Epidermal melanocyte (primary cell): ENCODE data around the gene NRARP.

Experiments used
- DNase-seq: peaks from one replicate; pipeline ENCODE4 v3.0.0; 2011; ENCODE audit warnings: low spot score; ENCODE audit not compliant: insufficient read length

NRARP gene

DNA sequence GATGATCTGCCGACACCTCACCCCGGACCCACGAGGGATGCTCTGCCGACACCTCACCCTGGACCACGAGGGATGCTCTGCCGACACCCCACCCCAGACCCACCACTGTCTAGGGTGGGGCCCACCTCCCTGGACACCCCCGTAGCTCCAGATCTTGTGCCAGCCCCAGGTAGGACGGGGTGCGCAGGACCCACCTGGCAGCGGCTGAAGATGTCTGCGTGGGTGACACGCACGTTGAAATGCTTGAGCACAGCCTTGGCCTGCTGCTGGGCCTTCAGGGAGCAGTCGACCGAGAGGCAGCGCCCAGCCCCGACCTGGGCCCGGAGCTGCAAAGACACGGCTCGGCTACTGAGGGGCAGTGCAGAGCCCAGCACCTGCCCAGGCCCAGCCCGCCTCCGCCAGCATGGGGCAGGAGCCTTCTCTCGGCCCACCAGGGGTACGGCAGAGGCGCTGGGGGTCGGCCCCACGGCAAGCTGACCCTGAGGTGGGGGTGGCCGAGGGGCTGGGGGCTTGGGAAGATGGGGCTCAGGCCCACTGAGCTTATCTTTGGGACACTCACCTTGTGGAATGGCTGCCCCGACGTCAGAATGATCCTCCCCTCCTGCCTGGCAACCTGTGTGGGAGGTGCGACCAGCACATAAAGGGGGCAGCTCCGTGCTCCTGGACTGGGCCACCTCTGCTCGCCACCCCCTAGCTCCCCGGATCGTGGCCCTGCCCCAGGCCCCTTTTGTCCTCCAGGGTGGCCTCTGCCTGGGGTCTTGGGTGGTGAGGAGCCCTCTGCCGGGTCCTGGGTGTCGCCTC lies 21.7 kb upstream of the NRARP start:
- no peak for DNase-seq

DNA sequence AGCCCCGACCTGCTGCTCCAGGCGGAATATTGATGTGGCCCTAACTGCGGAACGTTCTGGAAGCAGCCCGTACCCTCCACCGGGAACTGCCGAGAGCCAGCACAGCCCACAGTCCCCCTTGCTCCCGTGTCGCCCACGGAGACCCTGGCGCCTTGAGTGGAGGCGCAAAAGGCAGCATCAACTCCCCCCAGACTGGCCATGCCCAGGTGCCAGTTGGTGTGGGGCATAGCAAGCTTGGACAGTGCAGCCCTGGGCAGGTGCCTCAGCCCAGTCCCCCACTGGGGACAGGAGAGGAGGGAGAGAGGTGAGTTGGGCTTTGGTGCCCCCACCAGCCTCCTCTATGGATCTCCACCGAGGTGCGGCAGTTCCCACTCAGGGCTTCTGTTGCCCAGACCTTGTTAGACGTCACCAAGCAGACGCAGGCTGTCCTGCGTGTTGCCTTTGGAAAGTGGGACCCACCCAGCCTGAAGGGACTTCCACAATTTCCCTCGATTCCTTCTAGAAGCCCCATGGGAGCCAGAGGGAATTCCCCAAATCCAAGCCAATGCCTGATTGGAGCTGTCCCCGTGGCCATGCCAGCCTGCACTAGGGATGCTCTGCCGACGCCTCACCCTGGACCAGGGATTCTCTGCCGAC lies 19.8 kb upstream of the NRARP start:
- DNase-seq, result no peak

DNA sequence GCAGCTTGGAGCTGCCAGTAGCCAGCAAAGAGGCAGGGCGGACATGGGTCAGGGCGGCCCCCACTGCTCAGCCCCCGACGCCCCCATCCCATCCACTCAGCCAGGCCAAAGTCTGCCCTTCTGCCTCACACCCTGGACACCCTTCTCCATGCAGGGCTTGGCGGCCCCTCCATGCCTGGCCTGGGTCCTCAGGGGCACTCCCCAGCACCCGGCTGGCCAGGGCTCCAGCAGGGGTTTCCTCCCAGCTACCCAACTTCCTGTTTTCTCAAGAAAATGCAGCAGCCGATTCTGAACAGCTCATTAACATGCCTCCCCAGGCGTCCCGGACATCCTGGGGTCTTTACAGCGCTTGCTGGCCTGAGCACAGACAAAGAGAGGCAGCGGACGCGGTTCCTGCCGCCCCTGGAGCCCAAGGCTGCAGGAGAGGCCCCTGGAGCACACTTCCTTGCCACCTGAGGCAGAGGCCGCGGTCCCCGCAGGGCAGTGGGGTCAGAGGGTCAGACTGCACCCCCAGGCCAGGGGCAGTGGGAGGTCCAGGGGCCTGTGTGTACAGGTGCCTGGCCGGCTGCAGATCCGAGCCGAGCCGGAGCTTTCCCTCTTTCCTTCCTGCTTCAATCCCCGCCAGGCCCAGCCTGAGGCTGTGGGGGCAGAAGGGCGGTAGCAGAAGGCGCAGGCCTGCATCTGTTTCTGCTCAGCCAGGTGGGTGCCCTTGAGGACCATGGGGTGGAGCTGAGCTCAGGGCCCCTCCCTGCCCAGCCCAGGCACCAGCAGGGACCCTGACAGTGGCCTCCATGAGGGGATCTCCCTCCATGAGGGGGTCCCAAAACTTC lies 18.7 kb upstream of the NRARP start:
- DNase-seq, result no peak

DNA sequence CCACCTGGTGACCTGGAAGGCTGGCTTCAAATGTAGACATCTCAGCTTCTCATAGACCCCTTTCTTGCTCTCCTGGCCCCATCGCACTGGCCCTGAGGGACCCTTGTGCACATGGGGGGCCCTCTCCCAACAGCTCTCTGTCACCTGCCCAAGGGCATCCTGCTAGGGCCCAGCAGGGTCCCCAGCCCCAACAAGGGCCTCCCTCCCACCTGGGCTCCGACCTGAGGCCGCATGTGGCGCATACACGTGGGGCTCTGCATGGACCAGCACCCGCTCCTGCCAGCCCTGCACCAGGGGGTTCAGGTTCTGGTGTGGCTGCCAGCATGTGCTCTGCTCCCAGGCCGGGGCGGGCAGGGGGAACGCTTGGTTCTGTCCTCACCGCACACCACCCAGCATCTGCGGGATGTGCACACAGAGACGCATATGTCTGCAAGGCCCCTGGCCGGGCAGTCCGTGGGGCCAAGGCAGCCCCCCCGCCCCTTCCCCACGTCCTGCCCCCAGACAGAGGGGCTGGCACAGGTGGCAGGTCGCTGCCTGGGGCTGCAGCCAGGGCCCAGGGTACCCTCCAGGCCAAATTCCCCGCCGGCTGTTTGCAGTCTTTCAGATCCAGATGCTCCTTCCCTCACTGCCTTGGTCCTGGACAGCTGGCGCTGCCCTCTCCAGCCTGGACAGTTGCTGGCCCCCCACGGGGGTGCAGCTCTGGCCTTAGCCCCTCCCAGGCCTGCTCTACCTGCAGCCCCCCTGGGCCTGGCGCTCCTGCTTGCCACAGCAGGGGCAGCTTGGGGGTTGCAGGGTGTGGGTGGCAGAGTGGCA lies 17.9 kb upstream of the NRARP start:
- DNase-seq, result peak; percentile 17

DNA sequence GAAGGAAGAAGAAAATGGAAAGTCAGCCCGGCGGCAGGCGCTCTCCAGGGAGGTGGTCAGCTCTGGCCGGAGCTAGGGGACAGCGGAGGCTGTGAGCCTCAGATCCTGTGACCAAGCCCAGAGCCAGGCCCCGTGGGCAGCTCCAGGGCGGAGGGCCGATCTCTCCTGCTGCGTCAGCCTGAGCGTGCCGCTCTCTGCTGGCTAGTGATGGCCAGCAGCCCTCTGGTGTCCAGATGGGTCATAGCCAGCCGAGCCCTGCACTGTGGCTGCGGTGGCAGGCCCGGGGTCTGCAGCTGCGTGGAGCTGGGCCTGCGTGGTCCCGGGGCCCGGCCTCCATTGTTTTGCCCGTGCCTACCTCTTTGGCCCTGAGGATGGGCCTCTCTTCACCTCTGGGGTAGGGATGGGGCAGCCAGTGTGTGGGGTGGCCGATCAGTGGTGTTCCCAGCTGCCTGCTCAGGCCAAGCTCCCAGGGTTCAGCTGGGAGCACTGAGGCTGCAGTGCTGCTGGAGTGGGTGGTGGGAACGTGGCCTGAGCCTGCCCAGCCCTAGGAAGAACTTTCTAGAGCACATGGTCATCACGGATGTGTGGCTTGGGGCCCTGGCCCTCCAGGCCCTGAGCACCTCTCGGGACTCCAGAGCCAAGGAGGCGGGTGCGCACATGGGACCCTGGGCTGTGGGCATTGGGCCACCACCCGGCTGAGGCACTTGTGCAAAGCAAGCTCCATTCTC lies 17.1 kb upstream of the NRARP start:
- DNase-seq, result peak; percentile 66

DNA sequence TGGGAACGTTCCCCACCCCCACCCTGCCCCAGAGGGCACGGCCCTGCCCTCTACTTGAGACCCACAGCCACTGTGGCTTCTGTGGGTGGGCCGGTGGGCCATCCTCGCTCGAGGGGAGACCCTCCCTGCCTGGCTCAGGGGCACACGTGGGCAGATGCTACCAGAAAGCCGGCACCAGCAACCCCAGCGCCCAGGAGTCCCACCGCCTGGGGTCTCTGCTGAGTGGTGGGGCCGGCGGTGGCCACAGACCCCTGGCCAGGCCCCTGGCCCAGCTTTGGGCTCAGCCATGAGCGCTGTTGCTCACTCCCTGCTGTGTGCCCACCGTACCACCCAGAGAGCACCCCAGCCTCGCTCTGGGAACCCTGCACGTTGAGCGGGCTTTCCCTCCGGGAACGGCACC lies 16.5 kb upstream of the NRARP start:
- DNase-seq, result no peak

DNA sequence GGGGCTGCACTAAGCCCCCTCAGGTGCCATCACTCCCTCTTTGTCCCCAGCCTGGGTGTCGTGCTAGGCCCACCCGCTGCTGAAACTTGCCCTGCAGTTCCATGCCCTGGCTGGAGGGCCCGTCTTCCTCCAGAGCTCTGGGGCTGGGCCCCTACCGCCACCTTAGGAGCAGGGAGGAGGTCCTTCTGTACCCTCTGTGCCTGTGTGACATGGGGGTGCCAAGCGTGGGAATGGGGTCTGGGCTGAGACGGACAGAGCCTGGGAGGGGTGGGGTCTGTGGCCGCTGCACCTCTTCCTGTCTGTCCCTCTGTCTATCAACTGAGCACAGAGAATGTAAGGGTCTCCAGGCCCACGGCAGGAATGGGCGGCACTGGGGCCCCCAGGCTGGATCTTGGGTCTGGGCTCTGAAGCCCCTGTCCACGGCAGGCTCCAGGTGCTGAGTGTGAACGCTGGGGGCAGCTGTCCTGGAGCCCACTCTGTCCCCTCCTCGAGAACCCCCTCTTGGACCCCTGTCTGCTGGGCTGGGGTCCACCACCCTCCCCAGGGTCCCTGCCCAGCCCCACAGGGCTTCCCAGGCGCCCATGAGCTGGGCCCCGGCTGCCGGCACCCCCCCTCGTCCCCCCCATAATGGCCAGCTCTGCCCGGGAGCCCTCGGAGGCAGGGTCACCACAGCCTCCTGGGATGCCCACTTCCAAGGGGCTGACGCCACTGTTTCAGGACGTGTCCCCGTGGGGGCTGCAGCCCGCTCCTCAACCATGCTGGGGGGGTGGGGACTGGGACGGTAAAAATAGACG lies 15.8 kb upstream of the NRARP start:
- peak; percentile 15 for DNase-seq

DNA sequence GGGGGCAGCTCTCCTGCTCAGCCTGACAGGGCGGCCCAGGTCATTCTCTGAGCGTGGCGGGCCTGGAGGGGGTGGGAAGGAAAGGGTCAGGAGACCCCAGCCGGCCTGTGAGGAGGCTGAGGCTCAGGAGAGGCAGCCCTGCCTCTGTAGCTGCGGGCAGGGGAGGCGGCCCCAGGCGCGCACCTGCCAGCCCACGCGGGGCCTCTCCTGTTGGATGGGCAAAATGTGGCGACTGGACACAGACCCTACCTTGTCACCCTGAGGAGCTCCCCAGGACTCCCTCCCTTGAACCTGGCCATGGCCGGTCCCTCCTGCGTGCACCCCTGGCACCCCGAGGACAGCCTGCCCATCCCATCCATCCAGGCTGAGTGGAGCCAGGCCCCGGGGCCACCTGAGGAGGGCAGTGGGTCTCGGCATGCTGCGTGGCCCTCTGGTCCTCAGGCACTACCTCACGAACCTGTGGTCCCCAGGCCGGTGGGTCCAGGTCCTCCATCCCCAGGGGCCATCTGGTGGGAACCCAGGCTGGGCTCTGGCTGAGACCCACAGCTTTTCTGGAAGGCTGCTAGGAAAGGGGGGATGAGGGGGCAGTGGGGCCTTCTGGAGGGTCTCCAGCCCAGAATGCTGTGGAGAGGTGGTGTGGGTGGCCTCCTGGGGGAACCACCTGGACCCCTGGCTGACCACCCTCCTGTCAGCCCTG lies 15.1 kb upstream of the NRARP start:
- peak; percentile 14 for DNase-seq

DNA sequence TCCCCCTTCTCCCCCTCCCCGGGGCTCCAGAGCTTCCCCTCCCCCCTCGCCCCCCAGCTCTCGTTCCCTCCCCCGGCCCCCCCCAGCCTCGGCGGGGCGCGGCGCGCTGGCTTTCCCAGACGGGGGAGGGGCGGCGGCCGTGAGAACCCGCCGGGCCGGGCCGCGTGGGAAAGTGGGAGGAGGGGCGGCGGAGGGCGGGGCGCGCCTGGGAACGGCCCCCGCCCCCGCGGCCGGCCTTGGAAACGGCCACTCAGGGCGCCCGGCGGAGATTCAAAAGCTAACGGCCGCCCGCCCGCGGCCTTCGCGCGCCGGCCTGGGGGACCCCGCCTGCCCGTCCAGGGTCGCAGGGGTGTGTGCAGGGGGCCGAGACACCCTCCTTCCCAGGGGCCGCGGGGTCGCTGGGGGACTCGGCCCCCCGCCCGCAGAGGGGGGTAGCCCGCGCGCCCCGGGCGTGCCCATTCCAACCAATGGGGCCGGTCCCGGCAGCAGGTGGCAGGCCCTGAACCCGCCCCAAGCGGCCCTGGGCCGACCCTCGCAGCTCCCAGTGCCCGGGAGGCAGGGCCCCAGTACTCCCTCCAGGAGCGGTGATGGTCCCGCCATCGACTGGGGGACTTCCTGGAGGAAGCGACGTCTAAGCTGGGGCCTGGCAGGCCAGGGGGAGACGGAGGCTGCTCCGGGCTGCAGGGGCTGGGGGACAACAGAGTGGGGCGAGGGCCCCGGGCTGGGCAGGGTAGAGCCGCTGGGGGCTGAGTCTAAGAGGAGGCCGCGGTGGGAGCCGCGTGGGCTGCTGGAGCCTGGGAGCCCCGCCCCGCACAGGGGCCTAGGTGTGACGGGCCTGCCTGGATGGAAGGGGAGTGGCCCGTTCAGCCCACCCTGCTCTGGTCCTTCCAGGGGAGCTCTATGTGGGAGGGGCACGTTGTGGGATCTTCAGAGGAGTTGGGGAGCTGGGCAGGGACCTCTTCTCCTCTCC lies 14.2 kb upstream of the NRARP start:
- DNase-seq, result peak; percentile 53

DNA sequence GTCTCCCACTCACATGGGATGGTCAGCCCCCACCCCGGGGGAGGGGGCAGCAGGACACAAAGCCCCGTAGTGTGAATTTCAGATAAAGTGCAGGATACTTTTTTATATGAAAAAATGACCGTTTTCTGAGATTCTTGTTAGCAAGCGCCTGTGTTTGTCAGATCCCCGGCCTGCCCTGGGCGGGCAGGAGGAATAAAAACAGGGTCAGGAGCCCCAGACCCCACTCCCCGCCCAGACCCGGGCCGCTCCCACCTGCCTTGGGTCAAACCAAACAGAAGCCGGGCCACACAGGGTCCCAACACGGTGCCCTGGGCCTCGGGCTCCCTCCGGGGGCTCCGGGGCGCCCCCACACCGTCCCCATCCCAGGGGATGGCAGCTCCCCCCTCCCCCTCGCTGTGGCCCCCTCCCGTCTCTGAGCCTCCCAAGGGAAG lies 13.5 kb upstream of the NRARP start:
- peak; percentile 22 for DNase-seq

DNA sequence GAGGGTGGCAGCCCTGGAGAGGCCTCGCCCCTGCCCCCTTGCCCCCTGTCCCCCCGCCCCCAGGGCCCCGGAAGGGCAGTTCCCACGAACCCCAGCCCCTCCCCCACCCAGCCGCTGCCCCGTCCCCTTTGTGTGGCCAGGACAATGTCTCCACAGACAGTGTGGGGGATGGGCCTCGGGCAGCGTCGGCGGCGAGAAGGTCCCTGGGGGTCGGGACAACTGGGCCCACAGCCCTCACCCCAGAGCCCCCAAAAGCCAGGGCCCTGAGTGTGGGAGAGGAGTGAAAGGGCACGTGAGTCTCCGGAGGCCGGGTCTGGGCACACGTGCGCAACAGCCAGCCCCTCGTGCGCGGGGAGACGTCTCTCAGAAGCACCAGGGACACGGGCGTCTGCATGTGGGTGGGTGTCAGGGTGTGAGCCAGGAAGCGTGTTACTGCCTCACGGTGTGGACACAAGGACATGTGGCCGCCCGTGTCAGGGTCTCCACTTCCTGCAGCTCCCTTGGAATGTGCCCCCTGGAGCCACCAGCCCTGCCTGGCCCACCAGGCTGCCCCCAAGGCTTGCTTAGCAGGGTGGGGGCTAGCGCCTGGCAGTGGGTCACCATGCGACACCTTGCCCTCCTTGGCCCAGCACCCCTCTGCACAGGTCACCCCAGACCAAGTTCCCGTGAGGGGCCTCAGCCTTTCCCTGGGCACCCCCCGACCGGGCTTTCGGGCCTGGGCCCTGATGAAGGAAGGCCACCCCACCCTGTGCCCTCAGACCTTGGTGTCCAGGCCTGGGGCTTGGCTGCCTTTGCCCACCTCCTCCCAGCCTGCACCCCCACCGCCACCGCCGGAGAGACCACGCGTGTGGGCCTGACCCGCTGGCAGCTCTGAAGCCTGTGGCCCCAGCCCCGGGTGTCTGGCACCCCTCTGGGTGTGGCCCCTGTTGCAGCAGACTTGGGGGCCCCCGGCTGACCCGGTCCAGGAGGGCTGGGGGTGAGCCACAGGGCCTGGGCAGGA lies 12.8 kb upstream of the NRARP start:
- DNase-seq, result peak; percentile 16

DNA sequence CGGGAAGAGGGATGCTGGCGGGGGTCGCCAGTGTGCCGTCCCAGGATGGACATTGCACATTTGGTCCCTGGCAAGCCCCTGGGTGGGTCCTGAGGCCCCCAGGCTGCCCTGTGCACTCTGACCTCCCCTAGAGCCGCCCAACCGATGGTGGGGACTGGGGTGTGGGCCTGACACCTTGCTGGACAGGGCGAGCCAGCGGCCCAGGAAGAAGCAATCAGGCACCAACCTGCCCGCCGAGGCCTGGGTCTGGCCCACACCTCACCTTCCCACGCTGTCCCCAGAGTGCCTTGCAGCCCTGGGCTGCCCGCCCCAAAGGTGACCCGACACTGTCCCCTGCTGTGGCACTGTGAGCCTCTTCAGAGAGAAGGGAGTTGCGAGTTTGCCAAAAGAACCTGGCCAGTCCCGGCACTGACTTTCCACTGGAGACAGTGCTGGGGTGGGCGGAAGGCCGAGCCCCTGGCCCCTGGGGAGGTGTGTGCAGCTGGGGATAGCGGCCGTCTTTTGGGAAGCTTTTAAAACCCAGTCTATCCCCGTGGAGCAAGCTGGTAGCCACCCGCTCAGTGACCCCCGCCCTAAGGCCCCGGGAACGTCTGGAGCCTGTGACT lies 12.0 kb upstream of the NRARP start:
- peak; percentile 18 for DNase-seq

DNA sequence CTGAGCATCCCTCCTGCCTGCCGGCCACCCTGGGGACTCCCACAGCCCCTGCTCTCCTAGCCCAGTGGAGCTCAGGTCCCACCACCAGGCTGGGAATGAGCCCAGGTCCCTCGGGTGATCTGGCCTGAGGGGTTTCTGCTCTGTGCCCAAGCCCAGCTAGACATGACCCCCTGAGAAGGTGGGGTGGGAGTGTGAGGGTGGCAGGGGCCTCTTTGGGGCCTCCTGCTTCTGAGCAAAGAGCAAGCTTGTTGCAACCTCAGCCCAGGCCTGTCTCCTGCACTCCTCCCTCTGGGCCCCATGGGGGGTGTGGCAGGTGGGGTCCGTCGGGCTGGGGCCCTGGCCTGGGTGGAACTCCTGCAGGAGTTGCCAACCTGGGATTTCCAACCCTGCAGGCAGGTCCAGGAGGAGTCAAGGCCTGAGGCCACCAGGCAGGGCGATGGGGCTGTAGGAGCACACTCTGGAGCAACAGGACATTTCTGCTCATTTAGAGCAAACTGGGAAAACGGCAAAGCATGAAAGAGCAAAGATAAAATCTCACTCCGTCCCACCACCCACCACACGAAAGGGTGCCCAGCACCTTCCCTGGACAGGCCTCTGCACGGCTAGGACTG lies 11.4 kb upstream of the NRARP start:
- peak; percentile 22 for DNase-seq

DNA sequence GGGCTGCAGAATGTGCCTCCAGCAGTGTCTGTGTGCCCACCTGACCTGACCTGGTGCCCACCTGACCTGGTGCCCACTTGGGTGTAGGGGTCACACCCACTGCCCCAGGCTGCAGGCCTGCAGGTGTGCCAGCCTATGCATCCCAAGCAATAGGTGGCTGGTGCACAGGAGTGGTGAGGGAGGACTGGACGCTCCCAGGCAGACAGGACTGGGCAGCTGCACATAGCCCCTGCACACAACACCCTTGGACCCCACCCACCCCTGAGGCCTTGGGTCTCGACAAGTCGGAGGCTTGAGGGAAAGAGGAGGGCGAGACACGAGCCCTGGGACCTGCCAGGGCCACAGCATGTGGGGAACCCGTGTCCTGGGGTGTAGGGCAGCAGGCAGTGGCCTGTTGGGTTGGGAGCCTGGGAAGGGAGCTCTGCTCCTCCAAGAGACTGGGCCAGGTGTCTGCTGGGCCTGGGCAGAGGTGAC lies 10.8 kb upstream of the NRARP start:
- peak; percentile 14 for DNase-seq

DNA sequence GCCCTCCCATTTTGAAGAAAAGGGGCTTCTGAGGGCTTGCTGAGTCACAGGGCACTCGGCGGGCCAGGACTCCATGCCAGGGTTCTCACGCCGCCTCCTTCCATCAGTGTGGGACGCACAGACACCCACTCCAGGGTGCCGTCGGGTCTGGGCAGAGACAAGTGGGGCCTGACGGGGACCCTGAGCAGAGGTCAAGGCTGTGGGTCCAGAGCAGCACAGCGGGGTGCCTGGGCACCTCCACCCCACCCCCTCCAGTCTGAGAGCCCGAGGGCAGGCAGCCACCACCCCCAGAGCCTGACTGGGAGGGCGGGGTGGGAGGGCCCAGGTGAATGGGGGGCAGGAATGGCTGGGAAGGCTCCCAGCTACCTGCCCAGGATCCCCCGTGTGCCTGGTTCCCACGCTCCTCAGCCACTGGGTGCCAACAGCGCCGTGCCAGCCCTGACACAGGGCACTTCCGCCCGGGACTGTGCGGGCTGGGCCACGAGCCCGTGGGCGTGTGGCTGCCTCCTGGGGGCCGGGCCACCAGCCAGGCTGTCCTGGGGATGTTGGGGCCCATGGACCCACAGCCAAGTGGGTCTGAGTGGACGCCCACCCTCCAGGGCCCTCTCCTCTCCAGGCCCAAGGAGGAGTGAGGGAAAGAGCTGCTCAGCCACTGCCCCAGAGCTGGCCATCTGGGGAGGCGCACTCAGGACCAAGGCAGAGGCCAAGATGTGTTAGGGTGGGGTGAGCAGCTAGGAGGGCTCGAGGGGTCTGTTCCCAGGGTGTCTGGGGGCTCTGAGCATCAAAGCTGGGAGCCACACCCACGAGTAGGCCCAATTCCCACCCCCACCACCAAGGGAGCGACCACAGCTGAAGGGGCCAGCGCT lies 10.1 kb upstream of the NRARP start:
- peak; percentile 19 for DNase-seq
